GM18502 (cell line): ENCODE results near the gene DDX56.
"Not testable (repeated sequence)": the region's sequence is repeated elsewhere in the genome, so short reads cannot be mapped to it uniquely, and the experiment has no call there.

Experiments used
- ATAC-seq: cut with Tn5 transposase; IDR thresholded peaks from one replicate; pipeline ENCODE4 v1.9.1; 2021; ENCODE audit warnings: mild to moderate bottlenecking; ENCODE audit not compliant: unreplicated experiment, poor library complexity

The DDX56 gene

GRCh38 chr7:44597181-44597580, 23.5 kb upstream of the DDX56 start:
- not testable (repeated sequence) for ATAC-seq

GRCh38 chr7:44595934-44596635, 22.4 kb upstream of the DDX56 start:
- no peak for ATAC-seq

- no peak for ATAC-seq
These were observed 17.2 kb upstream of the DDX56 start for GRCh38 chr7:44590910-44591309.

GRCh38 chr7:44587843-44588711, 14.4 kb upstream of the DDX56 start:
- ATAC-seq, result no peak

- no peak for ATAC-seq
These were observed 9.6 kb upstream of the DDX56 start for GRCh38 chr7:44583146-44583865.

- peak; percentile 81 for ATAC-seq
These were observed 8.3 kb upstream of the DDX56 start, which contains the start of gene TMED4 for GRCh38 chr7:44581879-44582603. TSS of gene TMED4 (minus strand) at chr7:44582231. CDS start at chr7:44582206, 25 bp downstream.

- ATAC-seq, result peak; percentile 41
These were observed 7.5 kb upstream of the DDX56 start for GRCh38 chr7:44580945-44581878.

- no peak for ATAC-seq
These were observed 2.5 kb upstream of the DDX56 start for GRCh38 chr7:44576228-44576627.

- no peak for ATAC-seq
These were observed 1.3 kb upstream of the DDX56 start for GRCh38 chr7:44575054-44575453.

- no peak for ATAC-seq
These were observed 672 bp upstream of the DDX56 start for GRCh38 chr7:44574287-44574872.

- ATAC-seq, result no peak
These were observed 937 bp downstream of the DDX56 start for GRCh38 chr7:44572771-44573170.

GRCh38 chr7:44569959-44570358, 3.7 kb downstream of the DDX56 start:
- ATAC-seq, result no peak

GRCh38 chr7:44568771-44569560, 4.7 kb downstream of the DDX56 start:
- no peak for ATAC-seq

GRCh38 chr7:44567884-44568283, 5.8 kb downstream of the DDX56 start:
- no peak for ATAC-seq

- ATAC-seq, result no peak
These were observed 7.0 kb downstream of the DDX56 start for GRCh38 chr7:44566680-44567079.

- peak; percentile 31 for ATAC-seq
These were observed 7.7 kb downstream of the DDX56 start for GRCh38 chr7:44565795-44566559.

GRCh38 chr7:44565097-44565794, 8.5 kb downstream of the DDX56 start:
- ATAC-seq, result peak; percentile 72
